Measurements from ENCODE around the gene RAMP2. TPM values are rescaled to one million over a fixed set of nuclear protein-coding genes. Genes with fewer than 3 reads are reported as not detected.

The RAMP2 gene
- total and polyA plus RNA-seq, 2 of the 13 experiments (the other 11 are each of a cell fraction or from before 2014, with no cell fraction given) = 1.4 to 5.2 TPM

GRCh38 chr17:42791948-42792347, 30.9 kb downstream of the RAMP2 start (continued):
- TF ChIP-seq ZNF75D (CRISPR knock-in tag; IDR thresholded peaks at IDR 0.05; ENCODE audit: borderline replicate concordance) = no peak
- no peak for TF ChIP-seq ZNF772 (CRISPR knock-in tag; IDR thresholded peaks at IDR 0.05)
- TF ChIP-seq POGZ (CRISPR knock-in tag; IDR thresholded peaks at IDR 0.05) = no peak
- peak in 1 of 2 experiments; percentile 23; a peak in 1 of 4 replicates for TF ChIP-seq KLF16 (CRISPR knock-in tag; IDR thresholded peaks at IDR 0.05)
- TF ChIP-seq GFI1 (CRISPR knock-in tag; IDR thresholded peaks at IDR 0.05; ENCODE audit: borderline replicate concordance) = no peak
- TF ChIP-seq BRF2 (CRISPR knock-in tag; IDR thresholded peaks at IDR 0.05) = no peak
- TF ChIP-seq ZNF251 (CRISPR knock-in tag; IDR thresholded peaks at IDR 0.05) = no peak
- no peak for TF ChIP-seq PRDM15 (CRISPR knock-in tag; IDR thresholded peaks at IDR 0.05)
- no peak for TF ChIP-seq ZNF280B (CRISPR knock-in tag; IDR thresholded peaks at IDR 0.05; ENCODE audit: borderline replicate concordance)
- TF ChIP-seq TCF12 (IDR thresholded peaks at IDR 0.05) = no peak
- TF ChIP-seq TCF12 (CRISPR knock-in tag; IDR thresholded peaks at IDR 0.05) = no peak
- TF ChIP-seq ZNF883 (CRISPR knock-in tag; IDR thresholded peaks at IDR 0.05; ENCODE audit: not compliant biosample characterization) = no peak
- no peak for TF ChIP-seq ZSCAN25 (CRISPR knock-in tag; IDR thresholded peaks at IDR 0.05)
- TF ChIP-seq ZNF597 (CRISPR knock-in tag; IDR thresholded peaks at IDR 0.05) = no peak
- TF ChIP-seq ZBTB7A (CRISPR knock-in tag; IDR thresholded peaks at IDR 0.05) = peak; percentile 56; the same call in 1 of the 2 replicates
- TF ChIP-seq KDM6A (CRISPR knock-in tag; IDR thresholded peaks at IDR 0.05; ENCODE audit: low read depth) = peak; percentile 68
- no peak for TF ChIP-seq ZXDC (CRISPR knock-in tag; IDR thresholded peaks at IDR 0.05)
- no peak for TF ChIP-seq SNRNP70 (IDR thresholded peaks at IDR 0.05; ENCODE audit: low read depth, low read length)
- no peak for TF ChIP-seq RFXAP (CRISPR knock-in tag; IDR thresholded peaks at IDR 0.05; ENCODE audit: borderline replicate concordance)
